Measurements from ENCODE around the gene LAMA3. TPM values are rescaled to one million over a fixed set of nuclear protein-coding genes. Genes with fewer than 3 reads are reported as not detected.

The LAMA3 gene
- total and polyA plus RNA-seq, 2 experiments from 2014 or later, result 3.9 to 4.9 TPM

DNA sequence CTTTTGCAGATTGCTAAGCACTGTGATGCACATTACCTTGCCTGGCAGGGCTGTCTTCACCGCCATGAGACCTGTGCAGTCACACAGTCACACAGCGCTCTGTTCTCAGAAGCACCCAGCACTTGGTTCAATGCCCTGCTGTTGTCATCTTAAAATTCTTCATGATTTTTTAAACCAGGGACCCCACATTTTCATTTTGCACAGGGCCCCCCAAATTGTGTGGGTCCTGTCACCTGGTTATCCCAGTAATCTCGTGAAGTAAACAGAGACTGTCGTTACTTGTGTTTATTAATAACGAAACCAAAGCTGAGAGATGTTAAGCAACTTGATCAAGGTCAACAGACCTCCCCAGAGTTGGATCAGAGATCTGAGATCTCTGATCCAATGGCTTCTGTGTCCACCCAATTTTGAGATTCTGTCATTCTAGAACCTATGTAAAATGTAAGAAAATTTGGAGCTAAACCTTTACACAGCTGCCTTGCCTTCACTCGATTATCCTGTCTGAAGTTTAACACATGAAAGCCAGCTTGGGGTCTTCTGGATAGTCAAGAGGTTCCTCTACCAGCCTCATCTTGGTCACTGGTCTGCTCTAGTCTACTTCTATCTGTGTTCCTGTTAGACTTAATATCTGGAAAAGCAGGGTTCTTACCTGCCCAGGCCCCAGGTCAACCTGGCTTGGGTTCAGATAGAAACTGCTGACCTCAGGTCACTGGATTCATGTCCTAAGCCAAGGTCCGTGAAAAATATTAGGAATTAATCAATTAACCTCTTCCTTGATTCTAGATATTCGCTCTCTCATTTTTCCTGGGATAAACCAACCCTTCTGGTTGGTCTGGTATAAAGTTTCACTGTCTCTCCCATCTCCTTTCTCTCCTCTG lies 311.6 kb downstream of the LAMA3 start (continued):
- TF ChIP-seq, protein P1, sequence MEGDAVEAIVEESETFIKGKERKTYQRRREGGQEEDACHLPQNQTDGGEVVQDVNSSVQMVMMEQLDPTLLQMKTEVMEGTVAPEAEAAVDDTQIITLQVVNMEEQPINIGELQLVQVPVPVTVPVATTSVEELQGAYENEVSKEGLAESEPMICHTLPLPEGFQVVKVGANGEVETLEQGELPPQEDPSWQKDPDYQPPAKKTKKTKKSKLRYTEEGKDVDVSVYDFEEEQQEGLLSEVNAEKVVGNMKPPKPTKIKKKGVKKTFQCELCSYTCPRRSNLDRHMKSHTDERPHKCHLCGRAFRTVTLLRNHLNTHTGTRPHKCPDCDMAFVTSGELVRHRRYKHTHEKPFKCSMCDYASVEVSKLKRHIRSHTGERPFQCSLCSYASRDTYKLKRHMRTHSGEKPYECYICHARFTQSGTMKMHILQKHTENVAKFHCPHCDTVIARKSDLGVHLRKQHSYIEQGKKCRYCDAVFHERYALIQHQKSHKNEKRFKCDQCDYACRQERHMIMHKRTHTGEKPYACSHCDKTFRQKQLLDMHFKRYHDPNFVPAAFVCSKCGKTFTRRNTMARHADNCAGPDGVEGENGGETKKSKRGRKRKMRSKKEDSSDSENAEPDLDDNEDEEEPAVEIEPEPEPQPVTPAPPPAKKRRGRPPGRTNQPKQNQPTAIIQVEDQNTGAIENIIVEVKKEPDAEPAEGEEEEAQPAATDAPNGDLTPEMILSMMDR (conservative IDR thresholded peaks at IDR 0.05; ENCODE audit: low read depth in 2 of 2), result no peak
- TF ChIP-seq, protein P2, sequence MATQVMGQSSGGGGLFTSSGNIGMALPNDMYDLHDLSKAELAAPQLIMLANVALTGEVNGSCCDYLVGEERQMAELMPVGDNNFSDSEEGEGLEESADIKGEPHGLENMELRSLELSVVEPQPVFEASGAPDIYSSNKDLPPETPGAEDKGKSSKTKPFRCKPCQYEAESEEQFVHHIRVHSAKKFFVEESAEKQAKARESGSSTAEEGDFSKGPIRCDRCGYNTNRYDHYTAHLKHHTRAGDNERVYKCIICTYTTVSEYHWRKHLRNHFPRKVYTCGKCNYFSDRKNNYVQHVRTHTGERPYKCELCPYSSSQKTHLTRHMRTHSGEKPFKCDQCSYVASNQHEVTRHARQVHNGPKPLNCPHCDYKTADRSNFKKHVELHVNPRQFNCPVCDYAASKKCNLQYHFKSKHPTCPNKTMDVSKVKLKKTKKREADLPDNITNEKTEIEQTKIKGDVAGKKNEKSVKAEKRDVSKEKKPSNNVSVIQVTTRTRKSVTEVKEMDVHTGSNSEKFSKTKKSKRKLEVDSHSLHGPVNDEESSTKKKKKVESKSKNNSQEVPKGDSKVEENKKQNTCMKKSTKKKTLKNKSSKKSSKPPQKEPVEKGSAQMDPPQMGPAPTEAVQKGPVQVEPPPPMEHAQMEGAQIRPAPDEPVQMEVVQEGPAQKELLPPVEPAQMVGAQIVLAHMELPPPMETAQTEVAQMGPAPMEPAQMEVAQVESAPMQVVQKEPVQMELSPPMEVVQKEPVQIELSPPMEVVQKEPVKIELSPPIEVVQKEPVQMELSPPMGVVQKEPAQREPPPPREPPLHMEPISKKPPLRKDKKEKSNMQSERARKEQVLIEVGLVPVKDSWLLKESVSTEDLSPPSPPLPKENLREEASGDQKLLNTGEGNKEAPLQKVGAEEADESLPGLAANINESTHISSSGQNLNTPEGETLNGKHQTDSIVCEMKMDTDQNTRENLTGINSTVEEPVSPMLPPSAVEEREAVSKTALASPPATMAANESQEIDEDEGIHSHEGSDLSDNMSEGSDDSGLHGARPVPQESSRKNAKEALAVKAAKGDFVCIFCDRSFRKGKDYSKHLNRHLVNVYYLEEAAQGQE (IDR thresholded peaks at IDR 0.05; ENCODE audit: unreplicated experiment), result no peak
- no peak for TF ChIP-seq EZH2 (IDR thresholded peaks at IDR 0.05; ENCODE audit: low read depth, unreplicated experiment)
- no peak for TF ChIP-seq STAT1 (IDR thresholded peaks at IDR 0.05; ENCODE audit: unreplicated experiment)
- no peak for TF ChIP-seq ZNF114 (CRISPR knock-in tag; IDR thresholded peaks at IDR 0.05)
- TF ChIP-seq JUNB (IDR thresholded peaks at IDR 0.05; ENCODE audit: unreplicated experiment), result no peak
- no peak for TF ChIP-seq POLR2AphosphoS5 (IDR thresholded peaks at IDR 0.05; ENCODE audit: low read depth)
- TF ChIP-seq, protein P3, sequence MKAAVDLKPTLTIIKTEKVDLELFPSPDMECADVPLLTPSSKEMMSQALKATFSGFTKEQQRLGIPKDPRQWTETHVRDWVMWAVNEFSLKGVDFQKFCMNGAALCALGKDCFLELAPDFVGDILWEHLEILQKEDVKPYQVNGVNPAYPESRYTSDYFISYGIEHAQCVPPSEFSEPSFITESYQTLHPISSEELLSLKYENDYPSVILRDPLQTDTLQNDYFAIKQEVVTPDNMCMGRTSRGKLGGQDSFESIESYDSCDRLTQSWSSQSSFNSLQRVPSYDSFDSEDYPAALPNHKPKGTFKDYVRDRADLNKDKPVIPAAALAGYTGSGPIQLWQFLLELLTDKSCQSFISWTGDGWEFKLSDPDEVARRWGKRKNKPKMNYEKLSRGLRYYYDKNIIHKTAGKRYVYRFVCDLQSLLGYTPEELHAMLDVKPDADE (IDR thresholded peaks at IDR 0.05), result no peak

DNA sequence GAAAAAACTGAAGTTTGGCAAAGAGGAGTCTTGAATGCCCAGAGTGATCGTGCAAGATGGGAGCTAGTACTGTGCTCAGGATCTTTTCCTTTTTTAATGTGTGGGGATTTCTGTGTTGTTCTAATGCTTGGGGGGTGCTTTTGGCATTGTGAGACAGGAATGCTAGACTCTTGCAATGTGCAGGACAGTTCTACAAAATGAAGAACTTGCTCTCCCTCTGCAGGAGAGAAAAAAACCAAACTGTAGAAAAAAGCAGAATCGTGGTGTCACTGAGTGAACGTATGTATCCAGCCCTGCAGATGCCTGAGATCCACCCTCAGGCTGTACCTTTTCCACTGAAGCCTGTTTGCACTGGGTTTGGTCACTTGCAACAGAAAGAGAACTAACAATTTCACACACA lies 313.2 kb downstream of the LAMA3 start:
- H3K4me3 ChIP-seq, result no peak overlapping the region
- no peaks in the 10 kb centered on the region for H3K9me3 Mint-ChIP-seq
- H3K27ac ChIP-seq (ENCODE audit: low read depth), result no peak overlapping the region
- H3K27me3 Mint-ChIP-seq (ENCODE audit: insufficient read depth, low read depth, poor library complexity), result peaks cover 2% of the 10 kb centered on the region
- DNase-seq (ENCODE audit: low spot score), result no peak
- no peaks in the 10 kb centered on the region for H3K36me3 Mint-ChIP-seq (ENCODE audit: low read depth)
- no peaks in the 10 kb centered on the region for H4K20me1 ChIP-seq (replicated peaks; ENCODE audit: insufficient read depth)
- no peak overlapping the region for H3K27ac Mint-ChIP-seq
- no peaks in the 10 kb centered on the region for H3K79me2 ChIP-seq (replicated peaks; ENCODE audit: insufficient read depth)
- no peak overlapping the region for H3K4me2 ChIP-seq
- H3K4me1 ChIP-seq (ENCODE audit: insufficient read depth), result no peaks in the 10 kb centered on the region
- H3K4me1 Mint-ChIP-seq, result no peaks in the 10 kb centered on the region; the same call in 2 of the 3 replicates
- no peak for TF ChIP-seq JUNB (IDR thresholded peaks at IDR 0.05; ENCODE audit: unreplicated experiment)
- TF ChIP-seq NANOG (IDR thresholded peaks at IDR 0.05; ENCODE audit: borderline replicate concordance), result no peak
- no peak for TF ChIP-seq ZNF331 (CRISPR knock-in tag; IDR thresholded peaks at IDR 0.05; ENCODE audit: low read depth)
- TF ChIP-seq, protein P2 (IDR thresholded peaks at IDR 0.05; ENCODE audit: unreplicated experiment), result no peak
- TF ChIP-seq, protein P3 (IDR thresholded peaks at IDR 0.05), result no peak
- TF ChIP-seq, protein P1 (conservative IDR thresholded peaks at IDR 0.05; ENCODE audit: low read depth in 2 of 2), result 0 out of 4 replicates have a peak, but pooled peaks of 1 of the 2 experiments have one; percentile 21
- no peak for TF ChIP-seq POLR2AphosphoS5 (IDR thresholded peaks at IDR 0.05; ENCODE audit: low read depth)
- no peak for TF ChIP-seq STAT1 (IDR thresholded peaks at IDR 0.05; ENCODE audit: unreplicated experiment)
- no peaks in the 10 kb centered on the region for H3K27me3 ChIP-seq (ENCODE audit: insufficient read depth)
- no peak overlapping the region for H2AFZ ChIP-seq
- no peak for ATAC-seq
- H3K4me3 Mint-ChIP-seq, result no peak overlapping the region
- no peaks in the 10 kb centered on the region for H3K36me3 ChIP-seq (ENCODE audit: insufficient read depth)
- peaks cover 11% of the 10 kb centered on the region; the same call in 1 of the 2 replicates for H3K9me2 ChIP-seq (ENCODE audit: insufficient read depth)
- no peaks in the 10 kb centered on the region for H3F3A ChIP-seq (replicated peaks; ENCODE audit: low read depth)
